Naive B cell (primary cell): ENCODE results near the gene RAB11FIP3. TPM values are rescaled to one million over a fixed set of nuclear protein-coding genes. Genes with fewer than 3 reads are reported as not detected.

Source experiments
- ATAC-seq, 2 donors: fragments of 150-1000 bp; cut with Tn5 transposase; 2 replicates each; pipeline ENCODE4 v1.10.0; 2021; ENCODE audit warnings: low read depth in 2 of 2, mild to moderate bottlenecking in 2 of 2, moderate library complexity in 2 of 2
- DNase-seq: peaks from one replicate; pipeline ENCODE4 v3.0.0; 2022
- H3K27ac Mint-ChIP-seq, 6 donors: one replicate each; pipeline ENCODE4 v1.8.0; 2020 to 2022; ENCODE audit warnings: mild to moderate bottlenecking in 6 of 6, mixed read lengths in 6 of 6, moderate library complexity in 5 of 6, inconsistent platforms in 2 of 6
- H3K27me3 Mint-ChIP-seq, 3 donors: one replicate each; pipeline ENCODE4 v1.8.0; 2021 to 2022; ENCODE audit warnings: mixed read lengths in 3 of 3, mild to moderate bottlenecking in 1 of 3
- H3K36me3 Mint-ChIP-seq, 2 donors: one replicate each; pipeline ENCODE4 v1.8.0; 2020 to 2022; ENCODE audit warnings: mixed read lengths in 2 of 2, inconsistent platforms in 1 of 2, mild to moderate bottlenecking in 1 of 2
- H3K4me1 Mint-ChIP-seq, 3 donors: one replicate each; pipeline ENCODE4 v1.8.0; 2020 to 2022; ENCODE audit warnings: mixed read lengths in 3 of 3, inconsistent platforms in 1 of 3, mild to moderate bottlenecking in 1 of 3, moderate library complexity in 1 of 3
- H3K4me3 Mint-ChIP-seq, 8 donors: one replicate each; pipeline ENCODE4 v1.8.0; 2020 to 2022; ENCODE audit warnings: mild to moderate bottlenecking in 8 of 8, mixed read lengths in 8 of 8, moderate library complexity in 8 of 8, inconsistent platforms in 2 of 8
- H3K9me3 Mint-ChIP-seq, 7 donors: one replicate each; pipeline ENCODE4 v1.8.0; 2020 to 2022; ENCODE audit warnings: mixed read lengths in 7 of 7, mild to moderate bottlenecking in 5 of 7, inconsistent platforms in 2 of 7, moderate library complexity in 1 of 7
- polyA plus RNA-seq, 6 donors: library from polyadenylated mRNA; unstranded; fragments of 300-500 nt; fragmentation: Illumina TruSeq; gene quantifications; one replicate each; pipeline ENCODE4 v1.2.3, GENCODE V29; 2021; ENCODE audit warnings: low read depth in 6 of 6

The RAB11FIP3 gene
- polyA plus RNA-seq, 6 donors from 2014 or later = 1.0 to 4.8 (median 1.9) TPM

- Mint-ChIP-seq H3K4me3 (no peak overlapping the region), H3K9me3 (no peaks in the 10 kb centered on the region), H3K27ac (no peak overlapping the region), H3K4me1 (peaks cover 16 to 18% (median 17%) of the 10 kb centered on the region in 3 donors), H3K36me3 (no peaks in the 10 kb centered on the region), H3K27me3 (peaks cover 0 to 10% (median 5%) of the 10 kb centered on the region in 3 donors)
- ATAC-seq (no peak), DNase-seq (no peak)
Measured at GRCh38 chr16:564690-565418, 139.4 kb downstream of the RAB11FIP3 start.

GRCh38 chr16:565419-566330 is 140.2 kb downstream of the RAB11FIP3 start:
- Mint-ChIP-seq H3K4me3 (peak overlapping the region in 3 of 8 donors; percentile 6 to 53 (median 52)), H3K4me1 (peaks cover 16 to 21% (median 21%) of the 10 kb centered on the region in 3 donors), H3K9me3 (no peaks in the 10 kb centered on the region), H3K27me3 (peaks cover 0 to 10% (median 5%) of the 10 kb centered on the region in 3 donors), H3K36me3 (no peaks in the 10 kb centered on the region), H3K27ac (peak overlapping the region in 1 of 6 donors; percentile 83)
- ATAC-seq = no peak
- DNase-seq = no peak

- H3K4me3 Mint-ChIP-seq = peak within 1 kb of the TSS; percentile 70 to 84 (median 78)
- peak within 1 kb of the TSS in 5 of 6 donors; percentile 6 to 83 (median 53) for H3K27ac Mint-ChIP-seq
- ATAC-seq = peak; percentile 54 to 59
- peaks cover 0 to 10% (median 5%) of the 10 kb centered on the region in 3 donors for H3K27me3 Mint-ChIP-seq
- DNase-seq = peak; percentile 51
- H3K9me3 Mint-ChIP-seq = no peaks in the 10 kb centered on the region
- H3K36me3 Mint-ChIP-seq = no peaks in the 10 kb centered on the region
- peaks cover 27 to 32% (median 31%) of the 10 kb centered on the region in 3 donors for H3K4me1 Mint-ChIP-seq
Measured at GRCh38 chr16:566475-567372, 141.3 kb downstream of the RAB11FIP3 start, which contains the start of gene NHLRC4. TSS of gene NHLRC4 (plus strand) at chr16:567005. CDS start at chr16:568048, 1,043 bp downstream.

- no peaks in the 10 kb centered on the region for H3K9me3 Mint-ChIP-seq
- no peak for DNase-seq
- H3K27ac Mint-ChIP-seq = peak overlapping the region in 4 of 6 donors; percentile 50 to 83 (median 64)
- H3K36me3 Mint-ChIP-seq = no peaks in the 10 kb centered on the region
- no peak for ATAC-seq
- peaks cover 29 to 36% (median 34%) of the 10 kb centered on the region in 3 donors for H3K4me1 Mint-ChIP-seq
- H3K4me3 Mint-ChIP-seq = peak overlapping the region; percentile 70 to 84 (median 78)
- H3K27me3 Mint-ChIP-seq = peaks cover 0 to 4% (median under 1%) of the 10 kb centered on the region in 3 donors
Measured at GRCh38 chr16:567373-568256, 142.2 kb downstream of the RAB11FIP3 start.

- H3K4me3 Mint-ChIP-seq = peak overlapping the region; percentile 82 to 94 (median 90)
- no peaks in the 10 kb centered on the region for H3K36me3 Mint-ChIP-seq
- no peaks in the 10 kb centered on the region for H3K9me3 Mint-ChIP-seq
- no peak for ATAC-seq
- no peak for DNase-seq
- peaks cover 29 to 36% (median 34%) of the 10 kb centered on the region in 3 donors for H3K4me1 Mint-ChIP-seq
- H3K27me3 Mint-ChIP-seq = no peaks in the 10 kb centered on the region
- H3K27ac Mint-ChIP-seq = peak overlapping the region in 3 of 6 donors; percentile 54 to 99 (median 85)
Measured at GRCh38 chr16:568401-569258, 143.2 kb downstream of the RAB11FIP3 start.

- Mint-ChIP-seq H3K4me1 (peaks cover 29 to 36% (median 34%) of the 10 kb centered on the region in 3 donors), H3K36me3 (no peaks in the 10 kb centered on the region), H3K4me3 (peak within 1 kb of the TSS; percentile 84 to 94 (median 90)), H3K27ac (peak within 1 kb of the TSS in 5 of 6 donors; percentile 60 to 99 (median 89)), H3K27me3 (no peaks in the 10 kb centered on the region), H3K9me3 (no peaks in the 10 kb centered on the region)
- DNase-seq = peak; percentile 60
- ATAC-seq = peak; percentile 62 to 75
Measured at GRCh38 chr16:569445-570254, 144.2 kb downstream of the RAB11FIP3 start, which contains the start of gene PIGQ. TSS of gene PIGQ (plus strand) at chr16:569968. CDS start at chr16:574075, 4,107 bp downstream.

Other genes starting within 250 kb of the RAB11FIP3 start
- 100 to 1,000 TPM in 3 of 6 donors, 10 to 100 TPM in 3; 42.8 to 256 (median 100) TPM for gene HBA1, start 249.0 kb upstream of the RAB11FIP3 start, polyA plus RNA-seq
- gene HBQ1, start 245.2 kb upstream of the RAB11FIP3 start, polyA plus RNA-seq = not detected
- gene LUC7L, start 196.2 kb upstream of the RAB11FIP3 start, polyA plus RNA-seq = 10 to 100 TPM in 5 of 6 donors, 1 to 10 TPM in 1; 9.6 to 20.4 (median 12.8) TPM
- 10 to 100 TPM; 19.3 to 28.7 (median 24.5) TPM for gene FAM234A, start 190.8 kb upstream of the RAB11FIP3 start, polyA plus RNA-seq
- gene RGS11, start 149.7 kb upstream of the RAB11FIP3 start, polyA plus RNA-seq = under 1 TPM in 1 of 6 donors, not detected in 5; 0.14 TPM
- gene ARHGDIG, start 145.1 kb upstream of the RAB11FIP3 start, polyA plus RNA-seq = not detected
- not detected for gene PDIA2, start 142.5 kb upstream of the RAB11FIP3 start, polyA plus RNA-seq
- gene AXIN1, start 72.9 kb upstream of the RAB11FIP3 start, polyA plus RNA-seq = 1 to 10 TPM in 5 of 6 donors, under 1 TPM in 1; 0.93 to 2.7 (median 1.9) TPM
- gene MRPL28, start 55.1 kb upstream of the RAB11FIP3 start, polyA plus RNA-seq = 10 to 100 TPM; 60.1 to 76.8 (median 65.7) TPM
- gene PGAP6, start 43.7 kb upstream of the RAB11FIP3 start, polyA plus RNA-seq = 10 to 100 TPM in 5 of 6 donors, 1 to 10 TPM in 1; 7.1 to 24.3 (median 17.2) TPM
- gene NME4, start 28.4 kb upstream of the RAB11FIP3 start, polyA plus RNA-seq = 100 to 1,000 TPM in 1 of 6 donors, 10 to 100 TPM in 5; 56.9 to 104 (median 65.1) TPM
- gene DECR2, start 23.8 kb upstream of the RAB11FIP3 start, polyA plus RNA-seq = 1 to 10 TPM; 3.8 to 9.4 (median 5.2) TPM
- 10 to 100 TPM in 1 of 6 donors, 1 to 10 TPM in 5; 4.3 to 11.0 (median 5.0) TPM for gene CAPN15, start 102.1 kb downstream of the RAB11FIP3 start, polyA plus RNA-seq
- not detected for gene PRR35, start 134.7 kb downstream of the RAB11FIP3 start, polyA plus RNA-seq
- gene NHLRC4, start 141.4 kb downstream of the RAB11FIP3 start, polyA plus RNA-seq = 1 to 10 TPM in 4 of 6 donors, under 1 TPM in 2; 0.90 to 3.4 (median 1.9) TPM
- gene PIGQ, start 144.3 kb downstream of the RAB11FIP3 start, polyA plus RNA-seq = 10 to 100 TPM in 5 of 6 donors, 1 to 10 TPM in 1; 4.5 to 22.2 (median 12.7) TPM
- gene RAB40C, start 164.4 kb downstream of the RAB11FIP3 start, polyA plus RNA-seq = 10 to 100 TPM in 2 of 6 donors, 1 to 10 TPM in 4; 6.8 to 14.5 (median 9.4) TPM
- gene WFIKKN1, start 205.3 kb downstream of the RAB11FIP3 start, polyA plus RNA-seq = not detected
- 10 to 100 TPM; 66.3 to 87.6 (median 84.9) TPM for gene METTL26, start 210.7 kb downstream of the RAB11FIP3 start, polyA plus RNA-seq
- 10 to 100 TPM; 20.8 to 46.6 (median 22.7) TPM for gene MCRIP2, start 216.2 kb downstream of the RAB11FIP3 start, polyA plus RNA-seq
- gene WDR90, start 223.7 kb downstream of the RAB11FIP3 start, polyA plus RNA-seq = 1 to 10 TPM in 2 of 6 donors, under 1 TPM in 3, not detected in 1; 0.75 to 2.3 (median 0.90) TPM
- 10 to 100 TPM; 22.1 to 49.1 (median 35.0) TPM for gene RHOT2, start 242.5 kb downstream of the RAB11FIP3 start, polyA plus RNA-seq